Measurements from ENCODE around the gene GON7. TPM values are rescaled to one million over a fixed set of nuclear protein-coding genes. Genes with fewer than 3 reads are reported as not detected.
"Not testable (repeated sequence)": the region's sequence is repeated elsewhere in the genome, so short reads cannot be mapped to it uniquely, and the experiment has no call there.

The GON7 gene
- total RNA-seq, 4 donors from 2014 or later = 7.3 to 16.8 (median 10.8) TPM

DNA sequence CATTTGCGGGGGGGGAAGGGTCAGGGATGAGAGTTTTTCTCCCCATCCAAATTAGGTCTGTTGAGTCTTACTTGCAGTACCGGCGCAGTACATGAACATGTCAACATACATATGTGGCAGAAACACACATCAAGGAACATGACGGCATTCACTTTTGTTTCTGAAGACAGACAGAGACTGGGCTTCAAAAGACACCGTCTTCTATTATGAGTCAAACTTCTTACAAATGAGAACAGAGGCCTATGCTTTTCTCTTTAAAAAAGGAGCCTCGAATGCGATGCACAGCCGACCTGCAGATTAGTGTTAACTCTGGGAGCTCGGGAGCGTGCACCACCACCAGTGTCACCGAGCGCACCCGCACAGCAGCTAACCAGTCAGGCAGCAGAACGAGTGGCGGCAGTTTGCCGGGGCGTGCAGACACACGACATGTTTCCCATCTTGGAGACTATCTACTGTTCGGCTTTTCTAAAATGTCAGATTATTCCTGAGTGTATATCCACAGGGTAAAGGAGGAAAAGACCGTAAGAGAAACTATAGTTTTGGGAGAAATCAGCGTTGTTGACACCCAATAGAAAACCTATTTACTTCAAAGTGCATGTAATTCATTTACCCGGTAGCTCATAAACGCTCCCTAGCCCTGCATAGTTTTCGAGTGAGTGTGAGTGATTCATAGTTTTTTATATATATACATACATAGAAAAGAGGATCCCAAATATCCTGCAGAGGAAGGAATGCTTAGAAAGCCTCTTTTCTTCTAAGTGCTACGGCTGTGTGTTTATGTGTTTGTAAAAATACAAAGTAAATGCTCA lies 33.2 kb upstream of the GON7 start:
- H3K4me1 ChIP-seq = no peaks in the 10 kb centered on the region
- no peaks in the 10 kb centered on the region for H3K27me3 ChIP-seq
- TF ChIP-seq POLR2A (IDR thresholded peaks at IDR 0.05) = no peak
- TF ChIP-seq, protein P1, sequence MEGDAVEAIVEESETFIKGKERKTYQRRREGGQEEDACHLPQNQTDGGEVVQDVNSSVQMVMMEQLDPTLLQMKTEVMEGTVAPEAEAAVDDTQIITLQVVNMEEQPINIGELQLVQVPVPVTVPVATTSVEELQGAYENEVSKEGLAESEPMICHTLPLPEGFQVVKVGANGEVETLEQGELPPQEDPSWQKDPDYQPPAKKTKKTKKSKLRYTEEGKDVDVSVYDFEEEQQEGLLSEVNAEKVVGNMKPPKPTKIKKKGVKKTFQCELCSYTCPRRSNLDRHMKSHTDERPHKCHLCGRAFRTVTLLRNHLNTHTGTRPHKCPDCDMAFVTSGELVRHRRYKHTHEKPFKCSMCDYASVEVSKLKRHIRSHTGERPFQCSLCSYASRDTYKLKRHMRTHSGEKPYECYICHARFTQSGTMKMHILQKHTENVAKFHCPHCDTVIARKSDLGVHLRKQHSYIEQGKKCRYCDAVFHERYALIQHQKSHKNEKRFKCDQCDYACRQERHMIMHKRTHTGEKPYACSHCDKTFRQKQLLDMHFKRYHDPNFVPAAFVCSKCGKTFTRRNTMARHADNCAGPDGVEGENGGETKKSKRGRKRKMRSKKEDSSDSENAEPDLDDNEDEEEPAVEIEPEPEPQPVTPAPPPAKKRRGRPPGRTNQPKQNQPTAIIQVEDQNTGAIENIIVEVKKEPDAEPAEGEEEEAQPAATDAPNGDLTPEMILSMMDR (IDR thresholded peaks at IDR 0.05) = no peak
- no peaks in the 10 kb centered on the region for H3K9me3 ChIP-seq
- no peak for DNase-seq
- H3K36me3 ChIP-seq = peaks cover 0 to 55% (median 0%) of the 10 kb centered on the region in 3 donors
- no peak overlapping the region for H3K4me3 ChIP-seq
- H3K27ac ChIP-seq = no peak overlapping the region

DNA sequence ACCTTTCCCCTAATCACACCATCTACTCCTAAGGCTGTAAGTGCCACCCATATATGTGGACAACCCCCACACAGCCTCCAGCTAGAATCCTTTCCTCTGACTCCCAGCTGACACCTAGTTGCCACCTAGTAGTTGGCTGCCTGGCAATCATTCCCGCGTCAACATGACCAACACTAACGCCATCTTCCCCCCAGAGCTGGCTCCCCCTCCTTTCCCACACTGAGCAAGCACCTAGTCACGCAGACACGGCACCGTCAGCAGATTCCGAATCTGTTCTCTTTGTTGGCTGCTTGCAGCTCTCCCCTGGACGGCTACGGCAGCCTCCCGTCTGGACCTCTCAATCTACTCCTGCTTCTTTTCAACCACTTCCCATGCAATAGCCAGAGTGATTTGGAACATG lies 27.9 kb upstream of the GON7 start:
- TF ChIP-seq, protein P1 (IDR thresholded peaks at IDR 0.05) = no peak
- TF ChIP-seq POLR2A (IDR thresholded peaks at IDR 0.05) = no peak
- Histone ChIP-seq H3K4me3 (no peak overlapping the region), H3K36me3 (peaks cover 0 to 3% (median 0%) of the 10 kb centered on the region in 3 donors), H3K9me3 (no peaks in the 10 kb centered on the region), H3K27ac (no peak overlapping the region), H3K4me1 (no peaks in the 10 kb centered on the region), H3K27me3 (no peaks in the 10 kb centered on the region)
- no peak for DNase-seq

DNA sequence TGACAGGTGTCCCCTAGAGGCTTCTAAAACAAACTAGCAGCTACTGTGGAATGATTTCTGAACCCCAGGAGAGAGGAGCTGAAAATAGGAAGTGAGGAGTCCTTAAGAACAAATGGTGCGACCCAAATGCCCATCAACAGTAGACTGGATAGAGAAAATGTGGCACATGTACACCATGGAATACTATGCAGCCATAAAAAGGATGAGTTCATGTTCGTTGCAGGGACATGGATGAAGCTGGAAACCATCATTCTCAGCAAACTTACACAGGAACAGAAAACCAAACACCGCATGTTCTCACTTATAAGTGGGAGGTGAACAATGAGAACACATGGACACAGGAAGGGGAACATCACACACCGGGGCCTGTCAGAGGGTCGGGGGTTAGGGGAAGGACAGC lies 26.2 kb upstream of the GON7 start:
- not testable (repeated sequence) for H3K9me3 ChIP-seq, H3K27me3 ChIP-seq, H3K27ac ChIP-seq, DNase-seq, H3K4me1 ChIP-seq, H3K36me3 ChIP-seq, H3K4me3 ChIP-seq

DNA sequence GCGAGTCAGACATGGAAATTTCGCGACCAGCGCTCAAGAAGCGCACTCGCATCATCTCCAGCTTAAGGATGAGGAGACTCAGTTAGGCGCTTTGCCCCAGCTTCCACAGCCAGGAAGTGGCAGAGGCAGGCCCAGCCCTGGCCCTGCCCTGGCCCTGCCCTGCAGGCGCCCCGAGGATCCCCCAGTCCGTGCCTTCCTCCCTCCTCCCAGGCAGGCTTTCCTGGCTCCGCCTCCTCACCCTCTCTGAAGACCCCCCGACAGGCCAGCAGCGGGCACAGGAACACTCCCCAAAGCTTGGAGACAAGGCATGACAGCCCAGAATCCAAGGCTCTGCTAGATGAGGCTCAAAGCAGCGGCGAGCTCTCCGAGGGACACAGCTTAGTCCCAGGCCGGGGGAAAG lies 25.3 kb upstream of the GON7 start:
- Histone ChIP-seq H3K27me3 (no peaks in the 10 kb centered on the region), H3K36me3 (peaks cover 0 to 14% (median 0%) of the 10 kb centered on the region in 3 donors), H3K27ac (no peak overlapping the region), H3K4me1 (no peaks in the 10 kb centered on the region), H3K4me3 (no peak overlapping the region), H3K9me3 (no peaks in the 10 kb centered on the region)
- DNase-seq = no peak
- no peak for TF ChIP-seq POLR2A (IDR thresholded peaks at IDR 0.05)
- TF ChIP-seq, protein P1 (IDR thresholded peaks at IDR 0.05) = no peak

DNA sequence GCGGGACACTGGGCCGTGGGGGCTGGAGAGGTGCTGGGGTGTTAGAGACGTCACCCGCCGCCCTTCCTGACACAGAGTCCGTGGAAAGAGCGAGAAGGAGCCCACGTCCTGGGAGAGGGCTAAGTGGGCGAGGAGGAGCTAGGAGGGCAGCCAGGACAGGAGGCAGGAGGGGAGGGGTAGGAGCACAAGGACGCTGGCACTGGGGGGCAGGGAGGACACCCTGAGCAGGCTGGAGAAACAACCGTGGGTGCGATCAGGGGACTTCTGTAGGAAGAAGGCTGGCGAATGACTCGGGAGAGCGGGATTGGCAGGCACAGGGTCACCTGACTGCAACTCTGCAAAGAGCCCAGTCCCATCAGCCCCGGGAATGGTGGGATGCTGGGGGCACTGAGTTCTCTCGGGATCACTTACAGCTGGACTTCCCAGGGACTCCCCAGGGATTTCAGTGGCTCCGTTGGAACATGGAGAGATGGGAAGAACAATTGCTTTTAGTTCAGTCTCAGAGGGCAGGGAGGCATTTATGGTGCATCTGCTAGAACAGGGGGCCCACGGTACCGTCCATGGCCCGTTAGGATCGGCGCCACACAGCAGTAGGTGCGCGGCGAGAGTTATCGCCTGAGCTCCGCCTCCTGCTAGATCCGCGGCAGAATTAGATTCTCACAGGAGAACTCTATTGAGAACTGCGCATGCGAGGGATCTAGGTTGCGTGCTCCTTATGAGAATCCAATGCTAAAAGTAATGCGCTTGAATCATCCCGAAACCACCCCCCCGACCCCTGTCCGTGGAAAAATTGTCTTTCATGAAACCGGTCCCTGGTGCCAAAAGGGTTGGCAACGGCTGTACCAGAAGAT lies 24.5 kb upstream of the GON7 start:
- Histone ChIP-seq H3K36me3 (peaks cover 0 to 22% (median 0%) of the 10 kb centered on the region in 3 donors), H3K9me3 (no peaks in the 10 kb centered on the region), H3K4me1 (no peaks in the 10 kb centered on the region), H3K4me3 (peak overlapping the region in 3 of 4 donors; percentile 12 to 38 (median 28)), H3K27ac (no peak overlapping the region), H3K27me3 (no peaks in the 10 kb centered on the region)
- TF ChIP-seq POLR2A (IDR thresholded peaks at IDR 0.05) = no peak
- TF ChIP-seq, protein P1 (IDR thresholded peaks at IDR 0.05) = no peak
- DNase-seq = no peak

DNA sequence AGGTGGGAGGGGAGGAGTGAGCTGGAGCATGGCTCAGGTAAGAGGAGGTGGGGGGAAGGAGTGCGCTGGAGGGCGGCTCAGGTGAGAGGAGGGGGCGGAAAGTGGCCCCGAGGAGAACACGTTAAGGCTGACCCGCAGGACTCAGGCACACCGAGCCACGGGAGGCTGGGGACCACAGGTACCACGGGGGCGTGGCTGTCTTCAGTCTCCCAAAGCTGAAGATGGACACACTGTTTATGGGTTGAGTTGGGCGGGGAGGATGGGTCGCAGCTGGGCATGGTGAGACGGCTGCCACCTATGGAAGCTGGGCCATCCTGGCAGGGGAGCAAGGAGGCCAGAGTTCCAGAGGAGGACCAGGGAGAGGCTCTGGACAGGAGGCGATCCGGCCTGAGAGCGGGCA lies 23.7 kb upstream of the GON7 start:
- Histone ChIP-seq H3K4me3 (no peak overlapping the region), H3K9me3 (no peaks in the 10 kb centered on the region), H3K4me1 (no peaks in the 10 kb centered on the region), H3K27me3 (no peaks in the 10 kb centered on the region), H3K36me3 (peaks cover 0 to 28% (median 0%) of the 10 kb centered on the region in 3 donors), H3K27ac (no peak overlapping the region)
- DNase-seq = no peak
- TF ChIP-seq POLR2A (IDR thresholded peaks at IDR 0.05) = no peak
- TF ChIP-seq, protein P1 (IDR thresholded peaks at IDR 0.05) = no peak
